Stimulated activated CD4-positive, alpha-beta T cell treated with anti-CD3 and anti-CD28 coated beads, Interleukin-4, amount 100 ng/mL, for 4 hours (primary cell): ENCODE measurements around the gene SRCIN1.
A peak's percentile ranks its signal among the peaks of the same experiment; 100 is the strongest.

Experiments used
- DNase-seq, 2 experiments: peaks; one replicate each; pipeline ENCODE4 v3.0.0-alpha.2; 2020

SRCIN1 gene

DNA sequence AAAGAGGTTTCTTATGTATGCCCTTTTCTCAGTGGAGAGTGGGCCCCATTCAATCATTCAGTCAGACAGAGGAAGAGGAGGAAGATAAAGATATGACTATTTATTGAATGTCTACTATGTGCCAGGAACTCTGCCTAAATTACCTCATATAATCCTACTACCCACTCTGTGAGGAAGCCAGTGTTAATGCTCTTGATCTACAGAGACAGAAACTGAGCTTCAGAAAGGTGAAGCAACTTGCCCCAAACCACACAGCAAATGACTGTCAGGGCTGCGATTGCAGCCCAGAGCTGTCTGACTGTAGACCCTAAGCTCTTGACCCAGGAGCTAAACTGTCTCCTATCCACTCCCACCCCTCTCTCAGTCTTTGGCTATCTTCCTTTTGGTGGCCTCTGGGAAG, 8.4 kb downstream of the SRCIN1 start:
- DNase-seq: no peak

DNA sequence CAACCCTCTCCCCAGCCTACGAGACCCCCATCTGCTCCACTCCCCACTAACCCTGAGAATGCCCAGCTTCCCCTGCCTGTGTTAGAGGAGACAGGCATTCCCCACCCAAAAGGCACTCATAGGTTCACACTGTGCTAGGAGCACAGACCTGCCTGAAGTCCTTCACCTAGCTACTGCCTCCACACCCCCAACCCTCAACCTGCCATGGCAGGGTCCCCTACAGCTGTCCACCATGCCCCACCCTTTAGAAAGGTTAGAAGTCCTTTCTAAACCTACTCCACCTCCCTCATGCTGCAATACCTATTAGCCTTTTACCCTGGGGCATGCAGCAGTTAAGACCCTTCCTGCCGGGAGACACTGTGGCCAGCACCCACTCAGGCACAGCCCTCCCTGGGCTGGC, 9.1 kb downstream of the SRCIN1 start:
- DNase-seq: no peak

- DNase-seq: no peak
These were observed 9.9 kb downstream of the SRCIN1 start for GRCh38 chr17:38595892-38596291.

- no peak for DNase-seq
These were observed 11.6 kb downstream of the SRCIN1 start for GRCh38 chr17:38594152-38594551.

DNA sequence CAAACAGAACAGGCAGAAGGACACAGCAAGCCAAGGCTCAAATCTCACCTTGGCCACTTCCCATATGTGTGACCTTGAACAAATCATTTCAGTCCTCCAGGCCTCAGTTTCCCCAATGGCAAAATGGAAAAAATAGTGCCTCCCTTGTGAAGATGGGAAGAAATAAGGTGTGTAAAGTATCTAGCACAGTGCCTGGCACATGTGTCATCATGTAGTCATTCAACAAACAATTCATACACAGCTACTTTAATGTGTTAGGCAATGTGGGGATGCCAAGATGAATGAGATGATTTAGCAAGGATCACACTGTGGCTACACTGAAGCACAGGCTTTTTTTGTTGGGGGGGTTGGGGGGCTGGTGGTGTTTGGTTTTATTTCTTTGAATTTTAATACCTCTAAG, 13.3 kb downstream of the SRCIN1 start:
- DNase-seq: no peak

DNA sequence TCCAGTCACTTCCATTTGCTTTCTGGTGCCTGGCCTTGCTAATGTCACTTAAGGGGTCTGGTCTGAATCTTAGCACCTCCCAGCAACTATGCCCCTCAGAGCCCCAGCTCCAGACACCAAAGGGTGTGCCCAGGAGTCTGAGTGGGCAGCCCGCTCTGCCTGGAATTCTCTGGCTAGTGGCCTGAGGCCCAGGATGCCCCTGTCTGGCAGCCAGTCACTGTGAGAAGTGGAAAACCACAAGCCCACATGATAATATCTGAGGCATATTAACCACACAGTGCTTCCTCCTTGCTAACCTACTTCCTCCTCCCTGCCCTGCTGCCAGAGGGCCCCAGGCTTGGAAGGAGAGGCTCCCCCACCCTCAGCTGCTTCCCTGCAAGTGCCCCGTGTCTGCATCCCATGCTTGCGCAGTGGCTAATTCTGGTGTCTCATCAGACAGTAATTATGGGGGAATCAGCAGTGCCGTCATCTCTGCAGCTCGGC, 14.0 kb downstream of the SRCIN1 start:
- no peak for DNase-seq

GRCh38 chr17:38590988-38591758, 14.6 kb downstream of the SRCIN1 start:
- DNase-seq: no peak

GRCh38 chr17:38589462-38590114, 16.2 kb downstream of the SRCIN1 start:
- no peak for DNase-seq

- DNase-seq: no peak
These were observed 17.0 kb downstream of the SRCIN1 start for GRCh38 chr17:38588788-38589174.

GRCh38 chr17:38587947-38588787, 17.6 kb downstream of the SRCIN1 start:
- DNase-seq: no peak

- DNase-seq: no peak
These were observed 18.5 kb downstream of the SRCIN1 start for GRCh38 chr17:38587203-38587602.

GRCh38 chr17:38586788-38587187, 19.0 kb downstream of the SRCIN1 start:
- DNase-seq: no peak

GRCh38 chr17:38585918-38586529, 19.7 kb downstream of the SRCIN1 start:
- DNase-seq: no peak

- no peak for DNase-seq
These were observed 20.5 kb downstream of the SRCIN1 start for GRCh38 chr17:38585056-38585917.

DNA sequence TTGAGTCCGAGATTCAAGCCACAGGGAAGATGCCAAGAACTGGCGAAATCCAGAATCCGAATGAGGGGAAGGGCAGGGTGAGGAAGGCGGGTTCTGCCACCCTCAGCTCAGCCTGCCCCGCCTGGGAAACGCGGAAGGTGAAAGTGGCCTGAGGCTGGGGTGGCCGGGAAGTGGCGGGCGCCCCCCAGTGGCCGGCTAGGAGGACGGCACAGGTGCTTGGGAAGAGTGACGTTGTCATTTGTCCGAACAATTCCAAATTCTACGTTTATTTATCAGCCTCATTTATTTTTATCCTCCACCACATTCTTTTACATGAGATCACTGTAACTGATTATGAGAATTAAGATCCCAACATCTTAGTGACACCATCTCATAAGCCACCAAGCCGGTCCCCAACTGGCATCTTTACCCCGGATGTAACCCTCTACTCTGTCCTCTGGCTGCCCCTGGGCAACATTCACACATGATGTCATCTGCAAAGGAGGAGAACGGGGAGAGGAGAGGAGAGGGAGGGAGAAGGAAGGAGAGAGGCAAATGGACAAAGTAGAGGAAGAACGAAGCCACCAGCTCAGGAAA, 21.3 kb downstream of the SRCIN1 start:
- DNase-seq: peak; percentile 44 to 63

DNA sequence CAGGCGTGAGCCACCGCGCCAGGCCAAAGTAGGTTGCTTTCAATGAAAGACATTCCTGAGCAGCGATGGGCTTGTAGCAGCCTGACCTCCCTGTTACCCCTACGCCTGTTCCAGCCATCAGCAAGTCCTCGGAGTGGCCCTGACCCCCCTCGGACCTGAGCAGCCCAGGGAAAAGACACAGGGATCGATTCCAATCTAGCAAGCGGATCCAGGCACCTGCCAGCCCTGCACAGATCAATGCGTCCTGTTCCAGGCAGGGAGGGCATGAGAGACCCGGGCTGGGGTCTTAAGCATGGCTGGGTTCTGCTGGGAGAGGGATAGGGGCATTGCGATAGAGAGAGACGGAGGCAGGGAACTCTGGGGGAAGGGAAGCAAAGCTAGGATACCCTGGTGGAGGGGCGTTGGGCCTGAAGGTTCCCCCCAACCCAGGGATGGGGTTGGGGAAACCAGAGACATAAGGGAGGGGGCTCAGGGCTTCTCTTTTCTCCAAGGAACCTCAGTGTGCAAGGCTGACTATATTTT, 21.9 kb downstream of the SRCIN1 start:
- no peak for DNase-seq

DNA sequence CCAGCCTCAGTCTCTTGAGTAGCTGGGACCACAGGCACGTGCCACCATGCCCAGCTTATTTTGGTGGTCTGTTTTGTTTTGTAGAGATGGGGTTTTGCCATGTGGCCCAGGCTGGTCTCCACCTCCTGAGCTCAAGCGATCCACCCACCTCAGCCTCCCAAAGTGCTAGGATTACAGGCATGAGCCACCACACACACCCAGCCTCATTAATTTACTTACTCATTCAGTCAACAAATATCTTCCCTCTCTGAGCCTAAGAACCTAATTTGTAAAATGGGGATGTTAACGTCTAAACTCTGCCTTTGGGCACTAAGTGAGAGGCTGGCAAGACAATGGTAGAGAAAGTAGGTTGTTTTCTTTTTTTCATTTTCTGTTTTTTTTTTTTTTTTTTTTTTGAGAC, 22.6 kb downstream of the SRCIN1 start:
- DNase-seq: no peak

- no peak for DNase-seq
These were observed 23.7 kb downstream of the SRCIN1 start for GRCh38 chr17:38582069-38582468.

DNA sequence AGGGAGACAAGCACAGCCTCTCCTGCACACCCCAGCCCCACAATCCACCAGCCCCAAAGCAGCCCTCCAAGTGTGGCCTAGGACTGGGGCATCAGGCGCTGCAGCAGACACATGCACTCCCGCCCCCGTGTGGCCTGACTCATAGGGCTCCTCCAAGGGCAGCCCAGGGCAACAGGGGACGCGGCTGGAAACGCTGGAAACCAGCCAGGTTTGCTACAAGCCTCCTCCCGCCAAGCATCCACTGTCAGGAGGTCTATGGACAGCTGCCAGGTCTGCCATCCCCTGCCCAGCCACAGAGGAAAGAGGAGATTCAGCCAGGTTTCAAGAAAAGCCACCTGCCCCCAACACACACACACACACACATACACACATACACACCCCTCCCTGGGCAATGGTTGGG, 25.8 kb downstream of the SRCIN1 start:
- peak in 1 of 2 experiments; percentile 17 for DNase-seq

- DNase-seq: no peak
These were observed 26.7 kb downstream of the SRCIN1 start for GRCh38 chr17:38579083-38579480.
